ENCODE measurements around the gene MGME1.

GRCh38 chr20:18007534-18008292, 38.9 kb downstream of the MGME1 start:
- no peak for TF ChIP-seq POLR2AphosphoS5 (IDR thresholded peaks at IDR 0.05; ENCODE audit: low read depth, low read length)
- no peak for TF ChIP-seq REST (IDR thresholded peaks at IDR 0.05; ENCODE audit: insufficient read depth in 1 of 2, low read depth in 2 of 2, low read length in 2 of 2)

All from PFSK-1 (cell line).